HG03432 (cell line): ENCODE measurements around the gene KIRREL2.
"Not testable (repeated sequence)": the region's sequence is repeated elsewhere in the genome, so short reads cannot be mapped to it uniquely, and the experiment has no call there.

ENCODE experiments used
- ATAC-seq: cut with Tn5 transposase; IDR thresholded peaks from one replicate; pipeline ENCODE4 v1.9.1; 2021; ENCODE audit warnings: mild to moderate bottlenecking, moderate library complexity; ENCODE audit not compliant: unreplicated experiment

Gene KIRREL2

DNA sequence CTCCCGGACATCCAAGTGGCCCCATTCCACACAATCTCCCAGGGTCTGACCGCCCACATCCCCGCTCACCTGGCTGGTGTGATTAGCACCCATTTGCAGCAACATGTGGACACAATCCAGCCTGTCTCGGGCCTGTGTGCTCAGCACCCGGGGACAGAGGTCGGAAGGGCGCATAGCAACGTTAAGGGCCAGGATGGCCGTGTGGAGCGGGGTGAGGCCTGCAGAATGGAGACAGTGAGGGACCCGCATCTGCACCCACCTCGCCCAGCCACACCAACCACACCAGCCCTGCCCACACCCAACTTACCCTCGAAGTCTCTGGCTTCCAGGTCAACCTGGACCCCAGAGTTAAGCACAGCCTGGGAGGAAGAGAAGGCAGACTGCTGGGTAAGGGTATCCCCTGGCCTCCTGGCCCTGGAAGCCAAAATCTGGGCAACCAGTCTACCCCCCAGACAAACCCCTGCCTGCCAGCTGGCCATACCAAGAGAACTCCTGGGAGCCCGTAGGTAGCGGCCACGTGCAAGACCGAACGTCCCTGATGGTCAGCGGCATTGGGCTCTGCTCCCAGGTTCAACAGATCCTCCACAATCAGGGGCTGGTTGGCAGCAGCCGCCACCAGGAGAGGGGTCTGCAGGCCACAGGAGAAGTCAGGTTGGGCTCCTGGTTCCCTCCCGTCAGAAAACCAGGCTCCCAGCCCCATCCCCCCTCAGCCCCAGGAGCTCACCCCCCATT is 39.4 kb downstream of the KIRREL2 start:
- no peak for ATAC-seq

DNA sequence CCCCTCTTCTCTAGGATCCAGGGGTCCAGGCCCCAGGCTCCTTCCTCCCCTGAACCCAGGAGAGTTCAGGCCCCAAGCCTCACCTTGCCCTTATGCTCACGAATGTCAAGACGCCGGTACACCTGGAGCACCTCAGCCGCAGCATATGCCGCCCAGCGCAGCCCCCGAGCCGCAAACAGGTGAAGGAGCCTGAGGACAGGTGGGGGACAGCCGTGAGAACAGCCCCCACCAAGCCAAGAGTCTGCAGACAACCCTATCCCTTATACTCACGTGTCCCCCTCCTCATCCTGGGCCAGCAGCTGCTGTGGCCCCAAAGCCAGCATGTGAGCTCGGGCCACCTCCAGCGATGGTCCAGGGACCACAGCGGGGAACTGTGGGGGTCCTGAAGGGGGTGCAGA is 39.9 kb downstream of the KIRREL2 start:
- ATAC-seq: no peak

DNA sequence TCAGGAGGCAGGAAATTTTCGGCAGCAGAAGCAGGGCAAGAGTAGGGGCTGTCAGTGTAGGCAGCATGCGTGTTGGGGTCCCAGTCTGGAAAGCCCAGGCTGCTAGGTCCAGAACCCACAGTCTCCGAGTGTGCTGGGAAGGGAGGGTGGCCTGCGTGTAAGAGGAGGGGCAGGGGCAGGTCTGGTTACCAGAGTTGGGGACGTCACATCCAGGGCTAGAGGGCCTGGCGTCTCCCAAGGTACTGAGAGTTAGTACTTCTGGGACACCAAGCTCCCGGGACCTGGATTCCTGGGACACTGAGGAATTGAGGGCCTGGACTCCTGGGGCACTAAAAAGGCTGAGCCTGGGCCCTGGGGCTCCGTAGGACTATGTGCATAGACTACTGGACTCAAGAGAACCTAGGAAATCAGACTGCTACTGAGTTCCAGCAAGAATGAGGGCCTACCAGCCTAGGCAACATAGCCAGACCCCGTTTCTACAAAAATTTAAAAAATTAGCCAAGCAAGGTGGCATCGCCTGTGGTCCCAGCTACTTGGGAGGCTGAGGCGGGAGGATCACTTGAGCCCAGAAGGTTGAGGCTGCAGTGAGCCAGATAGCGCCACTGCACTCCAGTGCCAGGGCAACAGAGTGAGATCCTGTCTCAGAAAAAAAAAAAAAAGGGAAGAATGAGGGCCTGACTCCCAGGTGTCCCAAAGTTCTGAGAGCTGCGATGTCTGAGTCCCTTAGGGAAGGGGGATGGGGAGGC is 41.2 kb downstream of the KIRREL2 start:
- ATAC-seq: no peak

DNA sequence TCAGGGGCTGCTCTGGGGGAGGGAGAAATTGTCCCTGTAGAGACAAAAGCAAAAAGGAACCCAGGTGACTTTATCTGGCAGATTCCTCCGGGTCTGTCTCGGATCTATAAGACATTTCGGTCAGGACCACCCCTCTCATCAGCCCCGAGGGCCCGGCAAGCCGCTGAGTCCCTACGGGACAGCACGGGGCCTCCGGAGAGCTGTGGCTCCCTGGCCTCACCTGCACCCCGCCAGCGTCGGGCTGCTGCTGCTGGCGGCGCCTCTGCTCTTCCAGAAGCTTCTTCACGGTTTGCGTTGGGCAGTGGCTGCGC is 41.7 kb downstream of the KIRREL2 start:
- no peak for ATAC-seq

- peak; percentile 47 for ATAC-seq
Observed at GRCh38 chr19:35899547-35900214, 43.0 kb downstream of the KIRREL2 start.

DNA sequence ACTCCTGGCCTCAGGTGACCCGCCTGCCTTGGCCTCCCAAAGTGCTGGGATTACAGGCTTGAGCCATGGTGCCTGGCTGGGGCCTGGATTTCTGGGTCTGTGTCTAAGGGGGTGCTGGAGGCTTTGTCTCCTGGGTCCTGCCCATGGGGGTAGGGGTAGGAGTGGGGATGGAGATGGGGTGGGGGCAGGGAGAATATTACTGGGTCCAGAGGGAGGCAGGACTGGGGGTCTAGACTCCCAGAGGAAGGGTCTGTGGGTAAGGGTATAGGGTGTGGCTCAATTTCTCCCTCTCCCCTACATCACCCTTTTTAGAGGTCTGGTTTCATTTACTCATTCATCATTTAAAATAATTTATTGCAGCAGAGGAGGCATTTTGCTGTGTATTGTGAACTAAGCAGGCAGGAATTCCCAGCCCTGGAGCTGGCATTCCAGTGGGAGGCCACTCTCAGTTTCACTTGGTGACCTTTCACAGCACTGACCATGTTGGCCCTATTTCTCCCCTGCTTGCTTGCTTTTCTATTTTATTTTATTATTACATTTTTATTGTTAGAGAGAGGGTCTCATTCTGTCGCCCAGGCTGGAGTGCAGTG is 44.4 kb downstream of the KIRREL2 start:
- no peak for ATAC-seq

DNA sequence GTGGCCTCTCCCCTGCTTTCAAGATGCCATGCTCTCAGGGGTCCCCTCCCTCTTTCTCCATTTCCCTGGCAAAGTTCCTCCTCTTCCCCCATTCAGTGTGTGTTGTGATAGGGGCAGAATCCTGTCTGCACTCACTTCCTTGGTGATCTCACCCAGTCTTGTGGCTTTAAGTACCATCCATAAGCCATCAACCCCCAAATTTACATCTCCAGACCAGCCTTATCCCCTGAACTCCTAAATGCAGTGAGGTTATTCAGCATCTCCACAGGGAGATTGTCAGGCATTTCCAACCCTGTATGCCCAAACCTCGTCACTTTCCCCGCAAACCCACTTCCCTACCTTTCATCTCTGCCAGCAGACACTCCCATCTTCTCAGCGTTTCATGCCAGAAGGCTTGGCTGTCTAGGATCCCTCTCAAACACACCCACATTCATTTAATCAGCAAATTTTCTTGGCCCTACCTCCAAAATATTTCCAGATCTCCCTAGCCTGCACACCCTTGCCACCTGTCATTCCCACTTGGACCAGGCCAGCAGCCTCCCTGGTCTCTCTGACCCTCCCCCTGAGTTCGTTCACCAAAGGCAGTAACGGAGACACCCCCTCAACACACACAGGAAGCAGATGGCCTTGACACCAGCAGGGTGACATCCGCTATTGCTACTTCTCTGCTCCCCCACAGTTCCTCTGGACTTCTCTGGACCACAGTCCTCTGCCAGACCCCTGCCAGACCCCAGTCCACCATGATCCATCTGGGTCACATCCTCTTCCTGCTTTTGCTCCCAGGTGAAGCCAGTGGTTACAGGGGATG is 45.3 kb downstream of the KIRREL2 start, which contains the start of gene HCST:
TSS of gene HCST (plus strand) at position 676 of the 808 bp plus-strand sequence. CDS start at position 741, 65 bp downstream.
- no peak for ATAC-seq

GRCh38 chr19:35902870-35903475 is 46.3 kb downstream of the KIRREL2 start:
- no peak for ATAC-seq

DNA sequence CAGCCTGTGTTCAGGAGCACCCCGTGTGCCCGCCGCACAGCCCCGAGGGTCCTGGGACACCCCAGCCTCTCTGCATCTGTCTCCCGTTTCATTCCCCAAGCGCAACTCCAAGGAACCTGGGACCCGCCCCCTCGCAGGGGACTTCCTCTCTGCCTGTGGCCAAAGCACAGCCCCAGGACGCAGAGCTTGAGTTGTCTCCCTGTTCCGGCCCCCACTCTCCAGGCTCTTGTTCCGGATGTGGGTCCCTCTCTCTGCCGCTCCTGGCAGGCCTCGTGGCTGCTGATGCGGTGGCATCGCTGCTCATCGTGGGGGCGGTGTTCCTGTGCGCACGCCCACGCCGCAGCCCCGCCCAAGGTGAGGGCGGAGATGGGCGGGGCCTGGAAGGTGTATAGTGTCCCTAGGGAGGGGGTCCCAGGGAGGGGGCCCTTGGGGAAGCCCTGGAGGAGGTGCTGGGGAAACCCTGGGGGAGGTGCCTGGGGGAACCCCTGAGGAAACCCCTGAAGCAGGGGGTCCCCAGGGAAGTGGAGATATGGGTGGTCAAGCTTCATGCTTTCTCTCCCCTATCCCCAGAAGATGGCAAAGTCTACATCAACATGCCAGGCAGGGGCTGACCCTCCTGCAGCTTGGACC is 47.0 kb downstream of the KIRREL2 start:
- peak; percentile 52 for ATAC-seq

- no peak for ATAC-seq
Observed at GRCh38 chr19:35904311-35905068, 47.8 kb downstream of the KIRREL2 start.

- no peak for ATAC-seq
Observed at GRCh38 chr19:35905178-35905727, 48.5 kb downstream of the KIRREL2 start.

DNA sequence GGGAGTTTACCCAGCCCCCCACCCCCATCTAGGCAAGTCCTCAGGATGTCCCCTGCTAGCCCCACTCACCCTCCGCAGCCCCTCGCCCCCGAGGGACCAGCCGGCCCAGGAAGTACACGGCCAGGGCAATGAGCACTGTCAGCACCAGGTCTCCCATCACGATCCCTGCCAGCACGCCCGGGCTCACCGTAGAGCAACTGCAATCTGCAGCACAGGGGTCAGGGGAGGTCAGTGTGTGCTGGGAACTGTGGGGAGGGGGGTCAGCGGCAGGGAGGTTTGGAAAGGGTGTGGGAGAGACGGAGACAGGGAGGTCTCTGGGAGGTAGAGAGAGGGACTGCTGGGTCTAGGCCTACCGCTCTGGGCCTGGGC is 50.6 kb downstream of the KIRREL2 start:
- ATAC-seq: no peak

DNA sequence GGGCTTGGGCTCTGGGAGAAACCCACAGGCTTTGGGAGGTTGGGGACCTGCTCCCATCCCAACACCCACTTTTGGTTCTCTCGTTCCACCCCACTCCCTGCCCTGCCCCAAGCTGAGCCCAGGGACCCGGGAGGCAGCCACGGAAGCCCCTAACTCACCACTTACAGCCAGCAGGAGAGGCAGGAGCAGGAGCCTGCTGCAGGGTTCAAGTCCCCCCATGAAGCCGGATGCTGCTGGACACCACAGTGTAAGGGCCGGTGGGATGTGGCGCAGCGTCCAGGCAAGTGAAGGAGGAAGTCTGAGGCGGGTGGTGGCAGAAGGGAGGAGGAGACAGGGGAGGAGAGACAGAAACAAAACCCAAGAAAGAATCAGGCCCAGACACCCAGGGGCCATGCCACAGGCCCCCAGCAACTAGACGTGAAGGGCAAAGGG is 51.3 kb downstream of the KIRREL2 start, which contains the start of gene TYROBP:
TSS of gene TYROBP (minus strand) at position 286 of the 432 bp plus-strand sequence. CDS start at position 219, 67 bp downstream.
- no peak for ATAC-seq

DNA sequence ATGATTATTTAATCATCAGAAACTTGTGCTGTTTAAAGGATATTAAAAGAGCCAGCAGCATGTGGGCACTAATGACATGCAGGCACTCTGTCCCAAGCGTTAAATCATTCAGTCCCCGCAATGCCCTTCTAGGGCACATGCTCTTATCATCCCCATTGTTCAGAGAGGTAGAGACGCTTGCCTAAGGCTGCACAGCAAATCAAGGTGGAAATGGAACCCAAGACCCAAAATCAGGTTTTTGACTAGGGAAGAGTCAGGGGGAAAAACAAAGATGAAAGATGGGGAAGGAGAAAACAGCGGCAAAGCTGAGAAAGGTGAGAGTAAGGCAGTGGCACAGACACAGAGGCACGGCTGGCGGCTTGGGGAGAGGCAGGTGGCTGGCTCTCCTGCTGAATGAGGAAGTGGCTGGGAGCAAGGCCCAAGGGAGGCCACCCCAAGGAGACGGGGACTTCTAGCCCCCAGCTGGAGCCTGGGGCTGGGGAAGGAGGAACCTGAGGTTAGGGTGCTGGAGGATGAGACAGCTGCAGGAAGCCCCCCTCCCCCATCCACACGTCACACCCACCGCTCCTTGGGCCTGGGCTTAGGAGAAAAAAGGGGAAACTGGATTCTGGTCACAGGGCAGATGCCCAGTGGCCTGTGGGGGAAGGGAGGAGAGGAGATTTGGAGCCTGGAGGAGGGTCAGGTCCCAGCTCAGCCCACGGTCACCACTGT is 52.4 kb downstream of the KIRREL2 start:
- ATAC-seq: no peak

DNA sequence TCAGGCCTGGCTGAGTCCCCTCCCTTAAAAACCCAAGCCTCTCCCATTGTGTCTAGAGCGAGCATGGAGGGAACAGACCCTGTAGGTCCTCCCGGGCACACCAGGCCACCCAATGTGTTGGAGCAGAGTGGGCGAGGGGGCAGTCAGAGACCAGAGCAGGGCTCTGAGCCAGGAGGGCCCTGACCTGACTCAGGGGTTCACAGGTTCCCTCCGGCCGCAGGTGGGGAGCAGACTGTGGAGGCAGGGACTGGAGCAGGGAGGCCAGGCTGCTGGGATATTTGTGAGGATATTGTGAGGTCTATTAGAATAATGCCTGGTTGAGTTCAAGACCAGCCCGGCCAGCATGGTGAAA is 52.9 kb downstream of the KIRREL2 start:
- ATAC-seq: no peak

- not testable (repeated sequence) for ATAC-seq
Observed at GRCh38 chr19:35910355-35910754, 53.6 kb downstream of the KIRREL2 start.

GRCh38 chr19:35911173-35911572 is 54.5 kb downstream of the KIRREL2 start:
- no peak for ATAC-seq

DNA sequence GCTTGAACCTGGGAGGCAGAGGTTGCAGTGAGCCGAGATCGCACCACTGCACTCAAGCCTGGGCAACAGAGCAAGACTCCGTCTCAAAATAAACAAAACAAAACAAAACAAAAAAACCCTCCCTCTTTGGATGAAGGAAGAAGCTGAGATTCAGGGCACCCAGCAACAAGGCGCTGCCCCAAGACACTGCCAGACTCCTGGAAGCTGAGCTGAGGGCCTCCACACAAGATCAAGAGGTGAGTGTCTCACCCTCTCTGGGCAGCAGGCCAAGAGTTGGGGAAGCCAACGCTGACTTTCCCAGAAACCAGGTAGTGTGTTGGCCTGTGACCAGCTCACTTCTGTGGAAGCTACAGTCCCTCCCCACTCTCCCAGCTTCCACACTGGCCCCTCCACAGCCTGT is 55.1 kb downstream of the KIRREL2 start:
- no peak for ATAC-seq
